ENCODE data around the gene ZNF831.

Gene ZNF831

GRCh38 chr20:59122566-59122919, 41.1 kb upstream of the ZNF831 start:
- no peak overlapping the region for H2AFZ ChIP-seq (ENCODE audit: low read length)
- H3K9me3 ChIP-seq (replicated peaks; ENCODE audit: insufficient read depth, low read length): no peaks in the 10 kb centered on the region
- no peak overlapping the region for H3K27ac ChIP-seq (ENCODE audit: low read length)
- H3K9ac ChIP-seq (ENCODE audit: low read length): no peak overlapping the region
- no peak overlapping the region for H3K4me2 ChIP-seq (ENCODE audit: low read depth, low read length)
- H3K36me3 ChIP-seq (replicated peaks; ENCODE audit: insufficient read depth, low read length): no peaks in the 10 kb centered on the region
- H4K20me1 ChIP-seq (ENCODE audit: insufficient read depth, low read length): no peaks in the 10 kb centered on the region
- H3K9me2 ChIP-seq (replicated peaks; ENCODE audit: insufficient read depth, low read length): no peaks in the 10 kb centered on the region
- H3K4me3 ChIP-seq (ENCODE audit: low read length): no peak overlapping the region
- TF ChIP-seq EZH2phosphoT487 (IDR thresholded peaks at IDR 0.05; ENCODE audit: low read length) (no peak), CTCF (IDR thresholded peaks at IDR 0.05; ENCODE audit: low read length) (no peak)
- peaks cover 100% of the 10 kb centered on the region for H3K27me3 ChIP-seq (replicated peaks; ENCODE audit: insufficient read depth, low read length)
- no peaks in the 10 kb centered on the region for H3K79me2 ChIP-seq (ENCODE audit: low read length)
- H3F3A ChIP-seq (ENCODE audit: insufficient read depth, low read length): no peaks in the 10 kb centered on the region
- H3K4me1 ChIP-seq (ENCODE audit: low read length): no peaks in the 10 kb centered on the region
- no peak for DNase-seq

DNA sequence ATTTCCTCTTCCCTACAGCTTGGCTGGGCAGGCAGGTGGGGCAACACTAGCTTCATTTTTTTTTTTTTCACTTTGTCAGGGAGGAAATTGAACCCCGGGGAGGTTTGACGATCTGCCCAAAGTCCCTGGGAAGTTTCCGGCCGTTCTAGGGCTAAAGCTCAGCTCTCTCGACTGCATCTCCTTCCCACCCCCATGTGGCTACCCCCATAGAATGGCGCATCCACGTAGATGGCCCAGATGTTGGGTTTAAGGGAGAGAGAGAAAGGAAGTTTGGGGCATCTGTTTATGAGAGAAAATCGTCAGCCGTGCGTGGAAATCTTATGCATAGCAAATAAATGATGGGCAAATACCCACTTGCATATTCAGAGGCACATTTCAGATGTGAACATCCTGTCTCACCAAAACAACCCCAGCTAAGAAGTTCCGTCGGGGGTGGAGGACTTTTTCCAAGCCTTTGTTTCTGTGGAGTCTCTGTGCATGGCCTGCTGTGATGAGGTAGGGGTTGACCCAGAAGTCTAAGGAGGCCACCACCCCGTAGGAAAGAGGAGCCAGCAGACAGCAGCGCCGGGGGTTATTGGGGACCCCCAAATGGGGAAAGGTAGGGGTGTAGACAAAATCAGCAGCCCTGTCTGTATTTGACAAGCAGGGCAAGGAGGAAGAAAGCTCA, 40.5 kb upstream of the ZNF831 start:
- DNase-seq: no peak
- Histone ChIP-seq H3K27me3 (replicated peaks; ENCODE audit: insufficient read depth, low read length) (peaks cover 98% of the 10 kb centered on the region), H3K4me2 (ENCODE audit: low read depth, low read length) (no peak overlapping the region), H3K4me3 (ENCODE audit: low read length) (no peak overlapping the region), H3F3A (ENCODE audit: insufficient read depth, low read length) (no peaks in the 10 kb centered on the region), H3K9ac (ENCODE audit: low read length) (no peak overlapping the region), H3K4me1 (ENCODE audit: low read length) (no peaks in the 10 kb centered on the region), H3K27ac (ENCODE audit: low read length) (no peak overlapping the region), H3K9me3 (replicated peaks; ENCODE audit: insufficient read depth, low read length) (no peaks in the 10 kb centered on the region), H3K36me3 (replicated peaks; ENCODE audit: insufficient read depth, low read length) (no peaks in the 10 kb centered on the region), H3K79me2 (ENCODE audit: low read length) (no peaks in the 10 kb centered on the region), H2AFZ (ENCODE audit: low read length) (no peak overlapping the region), H3K9me2 (replicated peaks; ENCODE audit: insufficient read depth, low read length) (no peaks in the 10 kb centered on the region), H4K20me1 (ENCODE audit: insufficient read depth, low read length) (no peaks in the 10 kb centered on the region)
- no peak for TF ChIP-seq EZH2phosphoT487 (IDR thresholded peaks at IDR 0.05; ENCODE audit: low read length)
- TF ChIP-seq EZH2 (optimal IDR thresholded peaks at IDR 0.05; ENCODE audit: low read depth, low read length): no peak
- no peak for TF ChIP-seq CTCF (IDR thresholded peaks at IDR 0.05; ENCODE audit: low read length)

GRCh38 chr20:59123678-59124255, 39.9 kb upstream of the ZNF831 start:
- Histone ChIP-seq H3K9me2 (replicated peaks; ENCODE audit: insufficient read depth, low read length) (no peaks in the 10 kb centered on the region), H3K36me3 (replicated peaks; ENCODE audit: insufficient read depth, low read length) (no peaks in the 10 kb centered on the region), H3K4me1 (ENCODE audit: low read length) (no peaks in the 10 kb centered on the region), H3K27ac (ENCODE audit: low read length) (no peak overlapping the region), H3K27me3 (replicated peaks; ENCODE audit: insufficient read depth, low read length) (peaks cover 92% of the 10 kb centered on the region), H3K9me3 (replicated peaks; ENCODE audit: insufficient read depth, low read length) (no peaks in the 10 kb centered on the region), H3F3A (ENCODE audit: insufficient read depth, low read length) (no peaks in the 10 kb centered on the region), H4K20me1 (ENCODE audit: insufficient read depth, low read length) (no peaks in the 10 kb centered on the region), H2AFZ (ENCODE audit: low read length) (no peak overlapping the region), H3K4me2 (ENCODE audit: low read depth, low read length) (no peak overlapping the region), H3K9ac (ENCODE audit: low read length) (no peak overlapping the region), H3K4me3 (ENCODE audit: low read length) (no peak overlapping the region), H3K79me2 (ENCODE audit: low read length) (no peaks in the 10 kb centered on the region)
- DNase-seq: no peak
- TF ChIP-seq CTCF (IDR thresholded peaks at IDR 0.05; ENCODE audit: low read length) (no peak), EZH2 (optimal IDR thresholded peaks at IDR 0.05; ENCODE audit: low read depth, low read length) (no peak)
